GM21515 (cell line): ENCODE data around the gene RNF135.
"Not testable (repeated sequence)": the region's sequence is repeated elsewhere in the genome, so short reads cannot be mapped to it uniquely, and the experiment has no call there.

ENCODE experiments used
- ATAC-seq: cut with Tn5 transposase; IDR thresholded peaks from one replicate; pipeline ENCODE4 v1.9.1; 2021; ENCODE audit not compliant: unreplicated experiment

RNF135 gene, protein sequence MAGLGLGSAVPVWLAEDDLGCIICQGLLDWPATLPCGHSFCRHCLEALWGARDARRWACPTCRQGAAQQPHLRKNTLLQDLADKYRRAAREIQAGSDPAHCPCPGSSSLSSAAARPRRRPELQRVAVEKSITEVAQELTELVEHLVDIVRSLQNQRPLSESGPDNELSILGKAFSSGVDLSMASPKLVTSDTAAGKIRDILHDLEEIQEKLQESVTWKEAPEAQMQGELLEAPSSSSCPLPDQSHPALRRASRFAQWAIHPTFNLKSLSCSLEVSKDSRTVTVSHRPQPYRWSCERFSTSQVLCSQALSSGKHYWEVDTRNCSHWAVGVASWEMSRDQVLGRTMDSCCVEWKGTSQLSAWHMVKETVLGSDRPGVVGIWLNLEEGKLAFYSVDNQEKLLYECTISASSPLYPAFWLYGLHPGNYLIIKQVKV

DNA sequence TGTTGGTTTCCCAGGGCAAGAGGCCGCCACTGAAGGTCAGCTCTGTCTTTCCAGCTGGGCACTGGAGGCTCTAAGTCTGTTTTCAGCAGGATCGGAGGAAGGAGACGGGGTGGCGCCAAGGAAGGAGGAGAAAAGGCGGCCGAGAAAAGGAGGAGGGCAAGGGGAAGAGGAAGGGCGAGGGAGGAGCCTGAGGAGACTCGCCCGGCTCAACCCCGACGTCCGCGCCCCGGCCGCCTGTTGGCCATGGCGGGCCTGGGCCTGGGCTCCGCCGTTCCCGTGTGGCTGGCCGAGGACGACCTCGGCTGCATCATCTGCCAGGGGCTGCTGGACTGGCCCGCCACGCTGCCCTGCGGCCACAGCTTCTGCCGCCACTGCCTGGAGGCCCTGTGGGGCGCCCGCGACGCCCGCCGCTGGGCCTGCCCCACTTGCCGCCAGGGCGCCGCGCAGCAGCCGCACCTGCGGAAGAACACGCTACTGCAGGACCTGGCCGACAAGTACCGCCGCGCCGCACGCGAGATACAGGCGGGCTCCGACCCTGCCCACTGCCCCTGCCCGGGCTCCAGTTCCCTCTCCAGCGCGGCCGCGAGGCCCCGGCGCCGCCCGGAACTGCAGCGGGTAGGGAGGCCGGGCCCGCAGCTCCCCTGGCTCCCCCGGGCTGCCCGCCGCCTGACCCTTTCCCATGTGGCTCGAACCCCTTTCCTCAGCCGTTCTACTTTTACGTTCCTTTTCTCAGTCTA lies at the start of gene RNF135:
Gene RNF135 (plus strand): TSS at position 209 of the 737 bp plus-strand sequence. CDS start 35 bp downstream, at position 244.
- peak; percentile 52 for ATAC-seq

DNA sequence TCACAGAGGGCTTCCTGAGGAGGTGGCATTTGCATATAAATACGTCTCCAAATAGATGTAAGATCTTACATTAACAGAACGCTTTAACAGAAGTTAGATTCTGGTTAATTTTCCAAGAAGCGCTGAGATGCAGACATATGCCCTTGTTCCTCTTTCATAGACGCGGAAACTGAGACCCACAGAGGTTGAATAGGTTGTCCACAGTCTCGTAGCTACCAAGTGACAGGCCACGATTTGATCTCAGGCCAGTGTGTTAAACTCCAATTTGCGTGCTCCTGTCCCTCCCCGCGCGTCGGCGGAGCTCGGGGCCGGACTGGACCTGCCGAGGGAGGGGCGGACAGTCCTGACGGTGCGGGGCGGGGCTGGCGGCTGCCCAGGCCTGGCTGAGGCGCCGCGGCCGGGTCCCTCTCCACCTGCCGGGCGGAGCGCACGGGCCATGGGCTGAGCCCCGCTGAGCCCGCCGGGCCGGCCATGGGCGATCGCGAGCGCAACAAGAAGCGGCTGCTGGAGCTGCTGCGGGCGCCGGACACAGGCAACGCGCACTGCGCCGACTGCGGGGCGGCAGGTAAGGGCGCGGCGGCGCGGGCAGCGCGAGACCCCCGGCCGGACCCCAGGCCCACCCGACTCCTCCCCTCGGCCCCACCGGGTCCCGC lies 49.2 kb upstream of the RNF135 start, which contains the start of gene ADAP2:
Gene ADAP2 (plus strand): TSS at position 402 of the 653 bp plus-strand sequence. CDS start 70 bp downstream, at position 472.
- ATAC-seq, result no peak

DNA sequence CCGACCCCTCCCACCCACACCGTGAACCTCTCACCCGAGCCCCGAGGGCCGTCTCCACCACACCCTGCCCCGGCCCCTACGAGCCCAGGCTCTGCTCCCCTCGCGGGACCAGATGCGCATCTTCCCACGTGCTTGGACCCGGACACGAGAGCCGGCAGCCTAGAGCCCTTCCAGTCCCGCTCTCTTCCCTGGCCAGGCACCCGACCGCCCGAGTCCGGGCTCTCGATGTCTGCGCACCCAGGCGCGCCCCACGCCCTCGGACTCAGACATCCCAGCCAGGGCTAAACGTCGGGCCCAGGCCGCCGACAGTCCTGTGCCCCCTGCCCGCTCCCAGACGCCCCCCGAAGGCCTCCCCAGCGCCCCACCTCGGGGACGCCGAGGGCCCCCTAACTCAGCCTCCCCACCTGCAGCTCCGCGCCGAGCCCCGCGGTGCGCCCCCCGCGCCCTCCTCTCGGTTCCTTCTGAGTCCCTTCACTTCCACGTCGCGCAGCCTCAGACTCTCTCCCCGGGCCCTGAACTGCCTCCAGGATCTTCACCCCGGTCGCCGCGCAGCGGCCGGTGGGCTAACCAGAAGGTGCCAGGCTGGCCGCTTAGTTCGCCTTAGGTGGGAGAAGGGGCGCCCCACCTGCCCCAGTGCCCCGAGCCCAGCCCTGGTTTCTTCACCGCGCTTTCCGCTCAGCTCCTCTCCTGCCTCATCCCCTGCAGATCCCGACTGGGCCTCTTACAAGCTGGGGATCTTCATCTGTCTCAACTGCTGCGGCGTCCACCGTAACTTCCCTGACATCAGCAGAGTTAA lies 48.4 kb upstream of the RNF135 start:
- ATAC-seq, result no peak

DNA sequence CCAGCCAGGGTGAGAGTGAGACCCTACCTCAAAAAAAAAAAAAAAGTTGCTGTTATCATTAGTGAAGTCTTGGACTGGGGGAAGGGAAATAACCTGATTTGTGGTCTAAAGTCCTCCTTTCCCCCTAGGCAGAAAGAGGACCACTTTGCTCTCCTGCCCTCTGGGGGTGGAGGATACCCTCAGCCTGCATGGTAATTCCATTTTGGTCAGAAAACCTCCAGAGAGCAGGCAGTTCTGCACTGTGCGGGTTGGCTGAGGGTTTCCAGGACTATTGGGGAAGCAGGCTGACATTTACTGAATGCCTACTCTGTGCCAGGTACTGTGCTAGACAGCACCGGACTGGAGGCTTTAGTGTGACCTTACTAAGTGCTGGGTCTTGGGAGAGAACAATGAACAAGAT lies 46.5 kb upstream of the RNF135 start:
- no peak for ATAC-seq

DNA sequence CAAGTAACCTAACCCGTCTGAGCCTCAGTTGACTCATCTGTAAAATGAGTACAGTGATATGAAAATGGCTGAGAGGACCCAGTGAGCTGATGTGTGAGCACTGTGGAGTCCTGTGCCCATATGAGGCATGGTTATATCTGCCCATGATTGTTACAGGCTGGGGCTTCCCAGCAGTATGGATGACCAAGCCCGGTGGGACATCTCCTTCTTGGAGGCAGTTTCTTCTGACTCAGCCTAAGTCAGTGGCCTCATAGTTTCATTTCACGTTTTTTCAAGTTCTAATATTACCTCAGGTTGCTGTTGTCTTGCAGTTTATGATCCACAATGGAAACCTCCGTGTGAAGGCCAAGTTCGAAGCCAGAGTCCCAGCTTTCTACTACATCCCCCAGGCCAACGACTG lies 44.3 kb upstream of the RNF135 start:
- no peak for ATAC-seq

DNA sequence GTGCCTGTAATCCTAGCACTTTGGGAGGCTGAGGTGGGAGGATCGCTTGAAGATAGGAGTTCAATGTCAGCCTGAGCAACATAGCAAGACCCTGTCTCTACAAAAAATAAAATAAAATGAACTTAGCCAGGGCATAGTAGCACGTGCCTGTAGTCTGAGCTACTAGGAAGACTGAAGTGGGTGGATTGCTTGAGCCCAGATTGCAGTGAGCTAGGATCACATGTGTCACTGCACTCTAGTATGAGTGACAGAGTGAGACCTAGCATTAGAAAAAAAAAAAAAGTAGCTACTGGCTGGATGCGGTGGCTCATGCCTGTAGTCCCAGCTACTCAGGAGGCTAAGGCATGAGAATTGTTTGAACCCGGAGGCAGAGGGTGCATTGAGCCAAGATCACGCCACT lies 43.1 kb upstream of the RNF135 start:
- ATAC-seq, result no peak

DNA sequence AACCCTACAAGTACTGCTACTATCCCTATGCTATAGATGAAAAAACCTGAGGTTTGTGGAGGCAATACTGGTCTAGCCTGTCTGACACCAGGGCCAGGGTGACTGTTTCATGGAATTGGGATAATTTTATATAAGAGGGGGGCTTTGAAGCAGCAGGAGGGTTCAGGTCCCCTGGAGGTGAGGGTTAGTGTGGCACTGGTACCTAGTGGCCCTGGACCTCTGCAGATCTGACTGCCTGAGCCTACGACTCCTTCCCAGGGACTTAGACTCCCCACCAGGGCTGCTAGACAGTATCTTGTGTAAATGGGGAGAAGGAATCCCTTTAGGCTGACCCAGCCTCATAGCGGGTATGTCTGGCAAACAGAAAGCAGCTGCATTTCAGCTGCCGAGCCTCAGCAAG lies 42.3 kb upstream of the RNF135 start:
- no peak for ATAC-seq

DNA sequence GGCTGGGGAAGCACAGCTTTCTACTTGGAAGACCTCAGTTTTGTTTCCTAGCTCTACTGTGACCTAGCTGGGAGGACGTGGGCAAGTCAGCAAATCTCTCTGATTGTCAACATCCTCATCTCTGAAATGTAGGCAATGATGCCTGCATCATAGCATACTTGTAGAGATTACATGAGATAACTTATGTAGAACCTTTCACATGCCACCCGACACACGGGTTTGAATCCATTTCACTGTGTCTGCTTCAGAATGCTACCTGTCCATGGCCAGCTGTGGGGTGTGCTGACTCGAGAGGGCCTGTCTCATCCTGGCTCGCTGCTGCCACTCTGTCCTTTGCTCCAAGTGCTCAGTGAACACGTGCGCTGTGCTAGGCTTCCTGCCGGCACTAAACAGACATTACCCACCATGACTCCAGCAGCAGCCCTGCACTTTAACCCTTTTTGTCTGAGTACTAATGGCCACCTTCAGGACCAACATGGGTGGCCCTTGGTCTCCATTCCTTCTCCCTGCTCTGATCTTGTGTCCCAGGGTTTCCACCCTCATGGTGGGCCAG lies 41.7 kb upstream of the RNF135 start:
- no peak for ATAC-seq

DNA sequence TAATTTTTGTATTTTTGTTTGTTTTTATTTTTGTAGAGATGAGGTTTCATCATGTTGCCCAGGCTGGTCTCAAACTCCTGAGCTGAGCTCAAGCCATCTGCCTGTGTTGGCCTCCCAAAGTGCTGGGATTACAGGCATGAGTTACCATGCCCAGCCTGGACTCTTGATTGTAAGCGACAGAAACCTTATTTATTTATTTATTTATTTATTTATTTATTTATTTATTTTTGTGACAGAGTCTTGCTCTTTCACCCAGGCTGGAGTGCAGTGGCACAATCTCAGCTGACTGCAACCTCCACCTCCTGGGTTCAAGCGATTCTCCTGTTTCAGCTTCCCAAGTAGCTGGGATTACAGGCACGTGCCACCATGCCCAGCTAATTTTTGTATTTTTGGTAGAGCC lies 41.0 kb upstream of the RNF135 start:
- not testable (repeated sequence) for ATAC-seq

DNA sequence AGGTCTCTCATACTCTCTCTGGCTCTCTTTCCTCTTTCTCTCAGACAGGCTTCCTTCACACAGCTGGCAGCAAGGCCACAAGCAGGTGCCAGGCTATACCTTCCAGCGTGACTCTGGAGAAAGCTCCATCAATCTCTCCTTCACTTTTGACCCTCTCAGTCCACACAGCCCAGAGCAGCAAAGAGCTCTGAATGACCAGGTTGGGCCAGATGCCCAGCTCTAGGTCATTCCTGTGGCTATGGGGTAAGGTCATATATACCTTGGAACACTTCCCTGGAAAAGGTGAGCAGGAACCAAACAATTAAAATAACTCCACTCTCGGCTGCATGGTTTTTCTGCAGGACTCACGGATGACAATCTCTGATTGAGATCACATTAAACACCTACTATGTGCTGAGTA lies 40.3 kb upstream of the RNF135 start:
- no peak for ATAC-seq

DNA sequence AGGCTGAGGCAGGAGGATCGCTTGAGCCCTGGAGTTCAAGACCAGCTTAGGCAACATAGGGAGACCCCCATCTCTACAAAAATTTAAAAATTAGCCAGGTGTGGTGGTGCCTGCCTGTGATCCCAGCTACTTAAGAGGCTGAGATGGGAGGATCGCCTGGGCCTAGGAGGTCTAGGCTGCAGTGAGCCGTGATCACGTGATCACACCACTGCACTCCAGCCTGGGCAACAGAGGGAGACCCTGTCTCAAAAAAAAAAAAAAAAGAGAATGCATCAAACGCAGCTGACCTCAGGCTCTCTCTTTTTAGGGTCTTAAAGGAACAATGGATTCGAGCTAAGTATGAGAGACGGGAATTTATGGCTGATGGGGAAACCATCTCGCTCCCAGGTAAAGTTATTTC lies 39.3 kb upstream of the RNF135 start:
- ATAC-seq, result not testable (repeated sequence)

DNA sequence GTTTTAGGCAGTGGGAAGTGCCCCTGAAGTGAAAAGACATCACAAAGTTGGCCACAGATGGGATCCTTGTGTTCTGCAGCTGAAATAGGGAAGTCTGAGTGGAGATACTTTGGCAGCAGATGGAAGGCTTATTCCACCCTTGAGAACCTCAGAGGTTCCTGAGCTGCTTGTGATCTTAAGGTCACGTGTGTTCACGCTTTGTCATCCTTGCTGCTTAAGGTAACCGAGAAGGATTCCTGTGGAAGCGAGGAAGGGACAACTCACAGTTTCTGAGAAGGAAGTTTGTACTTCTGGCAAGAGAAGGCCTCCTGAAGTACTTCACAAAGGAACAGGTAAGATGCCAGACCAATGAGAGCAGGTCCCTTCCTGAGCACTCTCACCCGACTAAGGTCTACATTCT lies 36.9 kb upstream of the RNF135 start:
- ATAC-seq, result no peak

DNA sequence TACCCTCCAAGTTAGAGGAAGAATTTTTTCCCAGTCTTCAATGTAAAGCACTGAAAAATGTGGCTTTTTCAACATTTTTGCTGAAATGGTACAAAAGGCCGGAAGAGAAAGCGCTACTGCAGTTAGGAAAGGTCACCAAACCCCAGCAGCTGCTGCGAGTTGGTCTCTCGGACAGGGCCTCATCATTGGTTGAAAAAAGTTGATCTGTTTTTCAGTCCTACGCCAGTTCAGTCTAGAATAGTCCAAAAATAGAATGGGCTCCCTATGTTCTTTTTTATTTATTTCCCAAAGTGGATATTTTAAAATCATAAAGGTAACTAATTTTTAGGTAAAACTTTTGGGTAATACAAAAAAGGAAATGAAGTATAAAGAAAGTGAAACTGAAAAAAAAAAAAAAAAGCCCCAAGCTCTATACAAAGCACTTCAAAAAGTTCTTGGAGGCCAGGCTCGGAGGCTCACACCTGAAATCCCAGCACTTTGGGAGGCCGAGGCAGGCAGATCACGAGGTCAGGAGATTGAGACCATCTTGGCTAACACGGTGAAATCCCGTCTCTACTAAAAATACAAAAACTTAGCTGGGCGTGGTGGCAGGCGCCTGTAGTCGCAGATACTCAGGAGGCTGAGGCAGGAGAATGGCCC lies 31.7 kb upstream of the RNF135 start:
- no peak for ATAC-seq

DNA sequence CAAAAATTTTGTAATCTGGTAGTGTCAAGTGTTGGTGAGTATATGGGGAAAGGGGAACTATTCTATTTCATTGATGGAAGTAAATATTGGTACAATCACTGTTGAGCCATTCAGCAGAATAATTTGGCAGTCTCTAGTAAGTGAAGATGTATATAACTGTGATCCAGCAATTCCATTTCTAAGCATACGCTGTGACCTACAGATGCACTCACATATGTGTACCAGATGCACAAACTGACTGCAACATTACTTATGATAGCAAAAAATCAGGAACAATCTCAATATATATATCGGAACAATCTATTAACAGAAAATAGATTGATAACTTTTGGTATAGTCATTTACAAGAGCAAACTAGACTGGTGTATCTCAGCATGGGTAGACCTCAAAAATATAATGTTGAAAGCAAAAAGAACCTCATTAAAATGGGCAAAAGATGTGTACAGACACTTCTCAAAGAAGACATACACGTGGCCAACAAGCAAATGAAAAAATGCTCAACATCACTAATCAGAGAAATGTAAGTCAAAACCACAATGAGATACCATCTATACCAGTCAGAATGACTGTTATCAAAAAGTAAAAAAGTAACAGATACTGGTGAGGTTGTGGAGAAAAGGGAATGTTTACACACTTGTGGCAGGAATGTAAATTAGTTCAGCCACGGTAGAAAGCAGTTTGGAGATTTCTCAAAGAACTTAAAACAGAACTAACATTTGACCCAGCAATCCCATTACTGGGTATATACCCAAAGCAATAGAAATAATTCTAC lies 28.3 kb upstream of the RNF135 start:
- ATAC-seq, result no peak

DNA sequence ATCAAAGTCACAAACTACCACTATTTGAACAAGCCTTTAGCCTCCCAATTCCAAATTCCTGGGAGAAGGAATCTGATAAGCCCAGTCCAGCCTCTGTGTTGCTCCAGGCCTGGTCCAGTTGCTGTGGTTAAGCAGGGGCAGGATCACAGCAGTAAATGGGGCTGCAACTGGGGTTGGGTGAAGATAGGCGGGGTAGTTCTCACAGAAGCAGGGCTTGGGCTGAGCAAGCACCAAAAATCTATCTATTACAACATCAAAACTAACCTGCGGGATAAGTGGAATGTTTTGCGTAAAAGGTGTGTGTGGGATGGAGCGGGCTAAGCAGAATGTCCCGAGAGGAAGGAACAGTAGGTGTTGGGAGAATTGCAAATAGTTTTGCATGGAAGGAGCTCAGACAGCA lies 23.0 kb upstream of the RNF135 start:
- ATAC-seq, result no peak

DNA sequence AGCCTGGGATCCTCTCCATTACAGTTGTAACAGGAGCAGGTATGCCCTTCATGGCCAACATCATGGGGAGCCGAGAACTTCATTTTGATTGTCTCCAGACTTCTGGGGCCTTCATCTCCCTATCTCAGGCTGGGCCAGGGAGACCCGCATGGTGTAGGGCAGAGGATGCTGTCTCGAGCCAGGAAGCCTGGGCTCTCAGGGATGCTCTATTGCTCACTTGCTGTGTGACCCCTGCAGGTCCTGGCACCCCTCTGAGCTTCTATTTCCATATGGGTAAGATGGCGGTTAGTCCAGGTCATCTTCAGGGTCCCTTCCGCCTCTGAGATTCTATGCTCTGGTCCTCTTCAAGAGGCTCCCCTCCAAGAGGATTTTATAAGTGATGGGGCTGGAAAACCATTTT lies 20.6 kb upstream of the RNF135 start:
- no peak for ATAC-seq

DNA sequence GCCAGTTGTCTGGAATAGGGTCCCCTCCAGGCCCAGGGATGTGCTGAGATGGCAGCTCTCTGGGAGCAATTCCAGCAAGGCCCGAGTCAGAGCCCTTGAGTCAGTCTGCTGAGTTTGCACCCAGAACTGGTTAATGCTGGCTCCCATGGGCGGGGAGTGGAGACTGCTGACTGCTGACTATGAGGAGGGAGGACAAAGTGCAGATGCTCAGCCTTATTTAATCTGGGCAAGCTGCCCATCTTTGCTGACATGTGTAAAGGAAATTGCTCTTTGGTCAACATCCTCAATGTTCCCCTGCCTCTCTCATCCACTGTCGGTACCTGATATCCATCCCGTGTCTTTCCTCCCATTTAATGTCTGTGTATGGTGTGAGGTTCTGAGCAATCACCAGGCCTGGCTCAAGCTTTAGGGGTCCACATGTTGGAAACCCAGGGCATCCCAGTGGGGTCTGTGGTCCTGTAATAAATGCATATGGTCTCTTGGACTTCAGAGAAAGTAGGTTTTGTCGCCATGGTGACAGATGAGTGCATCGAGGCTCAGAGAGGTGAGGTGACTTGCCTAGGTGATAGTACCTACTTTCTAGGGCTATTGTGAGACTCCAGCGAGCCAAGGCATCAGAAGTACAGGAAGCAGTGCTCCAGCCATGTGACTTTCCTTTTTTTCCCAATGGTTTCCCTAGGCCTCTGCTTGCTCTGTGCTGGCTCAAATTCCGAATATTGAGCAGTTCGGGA lies 20.0 kb upstream of the RNF135 start:
- ATAC-seq, result no peak

DNA sequence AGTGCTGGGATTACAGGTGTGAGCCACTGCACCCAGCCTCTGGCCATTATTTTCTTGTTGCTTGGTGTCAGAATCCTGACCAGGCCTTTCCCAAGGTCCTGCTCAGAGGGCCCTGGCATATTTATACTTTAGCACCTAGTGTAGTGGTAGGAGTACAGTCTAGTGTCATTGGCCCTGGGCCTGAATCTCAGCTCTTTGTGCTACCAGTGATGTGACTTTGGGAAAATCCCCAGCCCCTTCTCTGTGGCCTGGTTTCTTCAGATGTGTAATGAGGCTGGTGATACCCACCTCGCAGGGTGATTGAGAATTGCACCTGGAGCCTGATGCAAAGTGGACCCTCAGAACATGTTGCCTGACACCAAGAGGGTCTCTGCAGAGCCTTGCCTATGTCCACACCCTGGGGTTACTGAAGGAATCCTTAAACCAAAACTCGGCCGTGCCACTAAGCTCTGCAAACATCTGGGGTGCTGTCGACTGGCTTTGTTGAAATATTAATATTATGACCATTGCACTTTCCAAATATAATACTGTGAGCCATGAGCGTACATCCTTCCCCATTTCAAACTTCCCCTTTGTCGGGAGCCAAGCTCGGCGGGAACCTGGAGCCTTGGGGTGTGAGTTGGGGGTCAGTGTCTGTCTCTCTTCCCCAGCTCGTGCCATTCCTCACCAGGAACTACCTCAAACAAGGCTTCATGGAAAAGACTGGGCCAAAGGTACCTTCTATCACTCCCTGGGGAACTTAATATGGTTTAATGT lies 18.0 kb upstream of the RNF135 start:
- ATAC-seq, result no peak
